ENCODE data around the gene ZC3H7B.
"Not testable (repeated sequence)": the region's sequence is repeated elsewhere in the genome, so short reads cannot be mapped to it uniquely, and the experiment has no call there.

ZC3H7B gene

DNA sequence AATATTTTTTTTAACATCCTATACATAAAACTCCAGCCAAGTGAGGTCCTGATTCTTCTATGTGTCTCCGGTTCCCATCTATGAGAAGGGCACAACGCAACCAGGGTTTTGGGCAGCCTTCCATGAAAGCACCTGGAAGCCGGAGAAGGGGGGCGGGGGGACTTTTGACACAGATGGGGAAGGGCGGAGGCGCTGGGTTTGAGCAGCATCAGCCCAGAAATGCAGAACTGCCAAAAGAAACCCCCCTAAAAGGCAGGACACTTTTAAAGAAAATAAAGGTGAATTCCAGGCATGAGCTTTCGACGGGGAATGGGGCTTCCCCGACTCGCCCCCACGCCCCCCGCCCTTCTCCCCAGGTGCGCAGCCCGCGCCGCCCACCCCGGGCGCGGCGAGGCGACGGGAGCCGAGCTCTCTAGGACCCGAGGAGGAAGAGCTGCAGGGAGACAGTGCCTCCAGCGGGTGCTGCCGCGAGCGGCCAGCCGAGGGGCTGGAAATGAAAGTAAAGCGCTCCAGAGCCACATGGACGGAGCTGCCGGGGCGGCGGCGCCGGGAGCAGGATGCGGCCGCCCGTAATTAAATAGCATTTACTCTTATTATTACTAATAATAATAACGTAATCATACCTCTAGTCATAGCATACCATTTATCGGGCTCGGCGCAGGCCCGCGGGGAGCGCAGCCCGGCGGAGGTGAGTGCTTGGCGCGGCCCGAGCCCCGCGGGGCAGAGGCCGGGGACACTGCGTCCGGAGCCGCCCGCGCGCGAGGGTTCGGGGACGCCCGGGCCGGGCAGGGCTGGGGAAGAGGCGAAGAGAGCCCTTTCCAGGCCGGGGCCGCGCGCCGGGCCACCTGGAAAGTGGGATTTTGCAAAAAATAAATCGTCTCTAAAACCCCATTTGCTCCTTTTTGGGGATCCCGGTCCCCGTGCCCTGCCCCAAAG, at the start of gene ZC3H7B:
Gene ZC3H7B (plus strand): TSS at position 441 of the 936 bp plus-strand sequence. CDS start 19,136 bp downstream, outside the sequence.
- DNase-seq: peak; percentile 77

GRCh38 chr22:41252365-41252764, 49.0 kb upstream of the ZC3H7B start:
- no peak for DNase-seq

GRCh38 chr22:41254230-41254629, 47.1 kb upstream of the ZC3H7B start:
- no peak for DNase-seq

DNA sequence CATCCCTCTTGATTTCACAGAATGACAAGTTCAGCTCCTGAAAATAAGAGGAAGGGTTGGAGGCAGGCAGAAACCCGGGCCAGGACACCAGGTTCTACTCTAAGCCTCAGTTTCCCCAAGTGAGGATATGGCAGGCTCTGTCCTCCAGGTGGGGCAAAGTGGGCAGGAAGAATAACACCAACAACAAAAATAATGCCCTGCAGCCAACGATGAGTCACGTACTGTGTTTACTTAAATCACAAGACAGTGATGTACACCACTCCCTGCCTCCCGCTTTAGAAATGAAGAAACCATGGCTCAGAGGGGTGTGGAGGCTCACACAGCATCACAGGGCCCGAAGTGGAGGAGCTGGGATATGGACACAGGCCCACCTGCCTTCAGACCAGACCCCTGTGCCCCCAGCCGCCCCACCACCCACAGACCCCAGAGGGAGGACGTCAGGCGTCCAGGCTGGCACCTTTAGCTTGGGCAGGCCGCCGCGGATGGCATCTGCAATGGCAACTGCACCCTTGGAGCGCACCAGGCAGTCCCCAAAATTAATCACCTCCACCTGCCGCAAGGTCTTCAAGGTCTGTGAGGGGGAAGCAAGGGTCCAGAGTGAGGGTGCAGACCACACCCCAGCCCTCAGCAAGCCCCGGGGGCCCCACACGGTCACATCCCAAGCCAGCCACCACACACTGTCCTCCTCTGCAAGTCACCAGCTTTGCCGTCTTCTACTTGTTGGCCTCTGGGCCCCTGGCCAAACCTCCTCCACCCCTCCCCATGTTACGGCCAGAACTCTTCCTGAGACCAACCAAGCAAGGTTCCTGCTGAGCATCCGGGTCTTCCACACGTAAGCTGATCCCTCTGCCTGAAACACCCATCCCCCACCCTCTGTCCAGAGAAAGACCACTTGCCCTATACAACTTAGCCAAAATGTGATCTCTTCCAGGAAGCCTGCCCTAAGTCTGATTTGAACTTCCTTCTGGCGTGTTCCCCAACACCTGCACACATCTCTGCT, 44.8 kb upstream of the ZC3H7B start:
- DNase-seq: no peak

GRCh38 chr22:41257696-41258095, 43.6 kb upstream of the ZC3H7B start:
- no peak for DNase-seq

DNA sequence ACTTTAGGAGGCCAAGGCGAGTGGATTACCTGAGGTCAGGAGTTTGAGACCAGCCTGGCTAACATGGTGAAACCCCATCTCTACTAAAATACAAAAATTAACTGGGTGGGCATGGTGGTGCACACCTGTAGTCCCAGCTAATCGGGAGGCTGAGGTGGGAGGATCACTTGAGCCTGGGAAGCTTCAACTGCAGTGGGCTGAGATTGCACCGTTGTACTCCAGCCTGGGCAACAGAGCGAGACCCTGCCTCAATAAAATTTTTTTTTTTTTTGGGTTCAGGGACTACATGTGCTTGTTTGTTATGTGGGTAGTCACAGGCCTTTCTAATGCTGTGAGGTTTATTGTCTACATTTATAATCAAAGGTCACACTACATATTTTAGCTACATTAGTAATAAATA, 41.6 kb upstream of the ZC3H7B start:
- DNase-seq: not testable (repeated sequence)

GRCh38 chr22:41260871-41261270, 40.5 kb upstream of the ZC3H7B start:
- no peak for DNase-seq

DNA sequence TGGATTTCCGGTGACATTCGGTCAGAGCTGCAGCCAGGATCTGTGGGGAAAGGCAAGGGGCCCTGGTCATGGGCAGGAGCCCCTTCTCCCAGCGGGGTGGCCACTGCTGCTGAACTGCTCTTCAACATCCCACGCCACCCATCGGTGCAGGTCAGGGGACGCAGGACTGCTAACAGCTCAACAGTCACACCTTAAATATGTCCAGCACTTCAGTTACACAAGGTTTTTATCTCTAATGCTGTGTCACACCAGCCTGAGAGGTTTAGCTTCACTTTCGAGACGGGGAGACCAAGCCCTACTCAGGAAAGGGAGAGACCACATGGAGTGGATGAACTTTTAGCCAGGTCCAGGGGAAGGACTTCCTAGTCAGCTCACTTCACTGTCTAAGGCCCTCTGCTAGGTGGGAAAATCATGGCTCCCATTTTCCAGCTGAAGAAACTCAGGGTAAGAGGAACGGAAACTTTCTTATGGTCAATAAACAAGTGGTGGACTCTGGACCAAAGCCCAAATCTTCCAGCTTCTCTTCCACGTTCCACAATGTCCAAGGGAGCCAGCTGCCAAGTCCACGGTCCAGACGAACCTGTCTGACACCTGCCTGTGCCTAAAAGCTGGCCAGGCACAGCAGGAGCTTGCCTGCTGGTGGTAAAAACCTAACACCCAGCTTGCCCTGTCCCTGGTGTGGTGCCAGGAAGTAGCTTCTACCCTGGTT, 39.6 kb upstream of the ZC3H7B start:
- no peak for DNase-seq

GRCh38 chr22:41262250-41262765, 39.0 kb upstream of the ZC3H7B start:
- DNase-seq: no peak

DNA sequence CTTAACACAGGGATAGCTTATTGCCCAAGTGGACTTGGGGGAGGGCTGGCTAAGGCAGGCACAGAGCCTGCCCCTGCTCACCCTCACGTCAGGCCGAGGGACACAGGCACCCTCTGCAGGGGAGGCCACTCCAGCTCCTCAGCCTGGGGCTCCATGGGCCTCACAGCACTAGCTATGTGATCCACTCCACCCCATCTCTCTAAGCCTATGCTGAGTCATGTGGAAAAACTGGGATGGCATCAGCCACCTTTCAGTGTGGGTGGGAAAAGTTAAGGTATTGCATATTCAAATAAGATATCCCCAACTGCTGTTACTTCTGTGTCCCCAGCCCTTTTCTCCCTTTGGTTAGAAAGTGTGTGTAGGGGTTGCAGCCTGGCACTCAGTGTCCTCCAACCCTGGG, 37.6 kb upstream of the ZC3H7B start:
- DNase-seq: no peak

DNA sequence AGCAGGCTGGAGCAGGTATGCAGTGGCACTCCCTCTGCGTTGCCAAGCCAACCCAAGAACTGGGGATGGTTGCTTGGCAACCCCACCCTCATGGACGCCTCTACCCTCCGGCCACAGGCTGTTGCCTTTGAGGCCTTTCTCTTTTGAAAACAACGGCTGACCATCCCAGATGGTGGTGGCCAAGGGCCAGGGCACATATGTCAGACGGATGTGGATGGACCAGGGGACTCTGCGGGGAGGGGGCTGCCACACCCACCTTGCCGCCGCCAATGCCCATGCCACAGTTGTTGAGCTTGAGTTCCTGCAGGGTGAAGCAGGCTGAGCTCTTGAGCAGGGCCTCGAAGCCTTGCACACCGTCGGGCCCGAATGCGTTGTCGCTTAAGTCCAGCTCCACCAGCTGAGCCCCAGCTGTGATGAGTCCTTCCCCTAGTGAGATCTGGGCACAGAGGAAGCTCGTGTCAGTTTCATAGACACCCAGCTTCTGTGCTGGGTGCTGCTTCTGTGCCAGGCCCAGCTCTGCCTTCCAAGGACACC, 36.9 kb upstream of the ZC3H7B start:
- peak; percentile 85 for DNase-seq

DNA sequence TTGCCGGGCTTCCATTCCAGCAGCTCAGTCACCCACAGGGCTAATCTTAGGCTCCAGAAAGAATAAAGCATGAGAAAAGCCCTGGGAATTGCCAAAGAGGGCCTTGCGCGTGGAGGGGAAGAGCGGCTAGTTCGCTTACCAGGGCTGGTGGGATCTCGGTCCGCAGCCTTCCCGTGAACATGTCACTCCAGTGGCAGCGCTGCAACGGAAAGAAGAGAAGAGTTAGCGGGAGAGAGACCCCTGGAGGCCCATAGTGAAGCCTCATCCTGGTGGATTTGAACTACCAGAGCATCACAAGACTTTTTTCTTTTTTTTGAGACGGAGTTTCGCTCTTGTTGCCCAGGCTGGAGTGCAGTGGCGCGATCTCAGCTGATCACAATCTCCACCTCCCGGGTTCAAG, 33.4 kb upstream of the ZC3H7B start:
- no peak for DNase-seq

GRCh38 chr22:41271787-41272186, 29.5 kb upstream of the ZC3H7B start:
- no peak for DNase-seq

GRCh38 chr22:41273128-41273527, 28.2 kb upstream of the ZC3H7B start:
- no peak for DNase-seq

GRCh38 chr22:41274856-41275255, 26.5 kb upstream of the ZC3H7B start:
- DNase-seq: peak; percentile 69

DNA sequence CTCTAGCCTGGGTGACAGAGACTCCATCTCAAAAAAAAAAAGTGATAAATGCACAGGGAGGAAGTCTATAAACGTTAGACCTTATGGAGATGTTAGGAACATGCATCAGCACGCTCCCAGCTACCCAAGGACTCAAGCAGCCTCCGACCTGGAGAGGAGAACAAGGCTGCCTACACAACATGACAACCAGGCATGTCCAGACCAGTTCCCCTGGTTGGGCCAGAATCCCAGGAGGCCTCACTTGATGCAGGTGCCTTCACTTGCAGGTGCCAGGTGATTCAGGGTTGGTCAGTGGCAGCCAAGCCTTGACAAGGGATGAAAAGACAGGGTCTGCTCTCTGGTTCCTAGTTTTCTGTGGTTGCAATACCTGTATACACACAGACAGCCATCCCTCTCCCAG, 21.3 kb upstream of the ZC3H7B start:
- no peak for DNase-seq

DNA sequence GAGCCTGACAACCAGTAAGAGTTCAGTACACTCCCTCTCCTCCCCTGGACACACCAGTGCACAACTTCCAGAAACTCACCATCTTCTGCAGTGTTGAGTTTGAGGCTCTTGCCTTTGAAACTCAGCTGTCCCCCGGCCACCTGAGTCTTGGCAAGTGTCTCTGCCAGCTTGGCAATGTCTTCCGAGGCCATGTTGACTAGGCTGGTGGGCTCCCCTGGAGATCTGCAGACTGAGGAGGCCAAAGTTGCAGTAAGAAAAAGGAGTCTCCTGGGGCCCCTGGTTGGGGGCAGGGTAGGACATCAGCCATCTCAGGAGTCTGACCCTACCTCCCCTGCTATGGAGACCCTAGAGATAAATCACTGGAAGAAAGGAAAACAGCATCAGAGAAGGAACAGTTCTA, 20.5 kb upstream of the ZC3H7B start:
- DNase-seq: no peak

- DNase-seq: no peak
These were observed 16.9 kb upstream of the ZC3H7B start for GRCh38 chr22:41284465-41284864.

GRCh38 chr22:41285441-41285819, 15.9 kb upstream of the ZC3H7B start:
- DNase-seq: no peak

GRCh38 chr22:41285820-41286638, 15.3 kb upstream of the ZC3H7B start, which contains the start of gene RANGAP1:
Gene RANGAP1 (minus strand): TSS chr22:41286187. CDS start chr22:41281044, 5,143 bp downstream.
- DNase-seq: peak; percentile 100

DNA sequence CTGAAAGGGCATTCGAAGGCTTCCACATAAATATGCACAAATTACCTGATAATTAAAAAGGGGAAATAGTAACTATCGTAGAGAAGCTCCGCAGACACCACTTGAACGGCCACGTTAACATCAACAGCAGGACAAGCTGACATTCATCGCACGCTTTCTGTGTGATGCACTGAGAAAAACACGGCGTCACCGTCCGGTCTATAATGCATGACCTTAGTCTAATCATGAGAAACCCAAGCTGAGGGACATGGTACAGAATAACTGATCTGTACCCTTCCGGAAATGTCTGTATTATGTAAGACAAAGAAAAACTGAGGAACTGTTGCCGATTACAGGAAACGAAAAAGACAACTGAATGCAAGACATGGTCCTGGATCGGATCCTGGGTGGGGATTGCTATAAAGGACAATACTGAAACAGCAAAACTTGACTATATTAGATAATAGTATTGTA, 14.7 kb upstream of the ZC3H7B start:
- DNase-seq: no peak

Data from midbrain (tissue), 1 donor.